SK-N-SH (cell line): Measurements from ENCODE around the gene CCDC50. TPM values are rescaled to one million over a fixed set of nuclear protein-coding genes. Genes with fewer than 3 reads are reported as not detected.
A peak's percentile ranks its signal among the peaks of the same experiment; 100 is the strongest.

Experiments used
- CTCF ChIA-PET: fragments of 300-600, 350-600 bp; formaldehyde crosslinking; extraction: SDS; loops from one replicate; lab custom pipeline; 2021; lab: Yijun Ruan, JAX
- POLR2A ChIA-PET: fragments of 350-600 bp; sonication (Branson Sonifier 250); formaldehyde crosslinking; extraction: SDS; loops from one replicate; lab custom pipeline; 2020; ENCODE audit warnings: antibody characterized with exemption, inconsistent platforms; lab: Yijun Ruan, JAX
- DNase-seq: peaks from one replicate; pipeline ENCODE4 v3.0.0; 2012
- H2AFZ ChIP-seq: fragments of 200-600 bp; sonication (generic); 2 replicates; pipeline ENCODE4 v1.8.1; 2016; ENCODE audit warnings: antibody characterized with exemption, mild to moderate bottlenecking, low read depth
- H3F3A ChIP-seq: fragments of 200-600 bp; sonication (generic); replicated peaks from 2 replicates; pipeline ENCODE3; 2016; ENCODE audit warnings: antibody characterized with exemption, mild to moderate bottlenecking; ENCODE audit not compliant: insufficient read depth
- H3K27ac ChIP-seq, 2 experiments: fragments of 200-500 bp in 1 of 2; fragments of 200-600 bp in 1 of 2; sonication (Bioruptor generic) in 1 of 2; sonication (generic), shearing (Covaris generic) in 1 of 2; 2 replicates each; pipeline versions ENCODE4 v1.5.1 to v1.6.1; 2014 to 2016; ENCODE audit warnings: low read depth in 2 of 2, inconsistent platforms in 1 of 2, low read length in 1 of 2, mild to moderate bottlenecking in 1 of 2, mixed read lengths in 1 of 2
- H3K27me3 ChIP-seq: fragments of 200-600 bp; sonication (generic), shearing (Covaris generic); 2 replicates; pipeline ENCODE4 v1.6.1; 2016; ENCODE audit warnings: mixed run types; ENCODE audit not compliant: insufficient read depth
- H3K36me3 ChIP-seq, 2 experiments: fragments of 200-500 bp in 1 of 2; fragments of 200-600 bp in 1 of 2; sonication (Bioruptor generic) in 1 of 2; sonication (generic) in 1 of 2; replicated peaks in 1 of 2; 2 replicates each; pipeline versions ENCODE3 to v1.5.1; 2014 to 2016; ENCODE audit warnings: low read length in 1 of 2, mild to moderate bottlenecking in 1 of 2; ENCODE audit not compliant: insufficient read depth in 2 of 2, control insufficient read depth in 1 of 2
- H3K4me1 ChIP-seq, 2 experiments: fragments of 200-500 bp in 1 of 2; fragments of 200-600 bp in 1 of 2; sonication (Bioruptor generic) in 1 of 2; sonication (generic), shearing (Covaris generic) in 1 of 2; 2 replicates each; pipeline versions ENCODE4 v1.5.1 to v1.6.1; 2014 to 2016; ENCODE audit warnings: low read depth in 1 of 2, low read length in 1 of 2, mixed run types in 1 of 2; ENCODE audit not compliant: insufficient read depth in 2 of 2, control insufficient read depth in 1 of 2
- H3K4me2 ChIP-seq: fragments of 200-600 bp; sonication (generic), shearing (Covaris generic); 2 replicates; pipeline ENCODE4 v1.6.1; 2017; ENCODE audit warnings: mixed run types
- H3K4me3 ChIP-seq, 2 experiments: fragments of 200-500 bp in 1 of 2; fragments of 200-600 bp in 1 of 2; sonication (Bioruptor generic) in 1 of 2; sonication (generic), shearing (Covaris generic) in 1 of 2; 2 replicates each; pipeline versions ENCODE4 v1.5.1 to v1.8.1; 2014 to 2016; ENCODE audit warnings: low read depth in 2 of 2, inconsistent platforms in 1 of 2, low read length in 1 of 2, mild to moderate bottlenecking in 1 of 2, mixed read lengths in 1 of 2, moderate library complexity in 1 of 2
- H3K79me2 ChIP-seq: fragments of 200-600 bp; sonication (generic); 2 replicates; pipeline ENCODE4 v1.8.1; 2017; ENCODE audit warnings: mild to moderate bottlenecking; ENCODE audit not compliant: insufficient read depth
- H3K9ac ChIP-seq: fragments of 200-600 bp; sonication (generic); 2 replicates; pipeline ENCODE4 v1.6.1; 2017; ENCODE audit warnings: mixed run types
- H3K9me2 ChIP-seq: fragments of 200-600 bp; sonication (generic); 2 replicates; pipeline ENCODE4 v1.6.1; 2017; ENCODE audit warnings: mixed run types
- H3K9me3 ChIP-seq: fragments of 200-600 bp; sonication (generic); 2 replicates; pipeline ENCODE4 v1.6.1; 2017; ENCODE audit warnings: mixed run types, mild to moderate bottlenecking, moderate library complexity
- H4K20me1 ChIP-seq: fragments of 200-600 bp; sonication (generic); 2 replicates; pipeline ENCODE4 v1.6.1; 2017; ENCODE audit warnings: mild to moderate bottlenecking, mixed run types; ENCODE audit not compliant: insufficient read depth
- EZH2phosphoT487 ChIP-seq: fragments of 200-600 bp; sonication (generic); IDR thresholded peaks from 2 replicates; pipeline ENCODE4 v1.6.1; 2017; ENCODE audit warnings: low read depth, mixed run types, mild to moderate bottlenecking, antibody characterized with exemption, moderate library complexity, borderline replicate concordance
- FOSL2 ChIP-seq: IDR thresholded peaks from 2 replicates; pipeline ENCODE4 v1.4.0; 2012; ENCODE audit warnings: low read depth, mild to moderate bottlenecking, moderate library complexity, borderline replicate concordance
- FOXJ3 ChIP-seq: sonication (generic); formaldehyde crosslinking; IDR thresholded peaks from 2 replicates; pipeline ENCODE4 v1.5.1; 2020; ENCODE audit warnings: mild to moderate bottlenecking, missing genetic modification reagents
- GABPA ChIP-seq: IDR thresholded peaks from 2 replicates; pipeline ENCODE4 v1.4.0; 2012; ENCODE audit warnings: low read depth, mild to moderate bottlenecking
- MEF2A ChIP-seq: IDR thresholded peaks from 2 replicates; pipeline ENCODE4 v1.4.0; 2012; ENCODE audit warnings: low read depth, borderline replicate concordance
- MXI1 ChIP-seq: IDR thresholded peaks from 2 replicates; pipeline ENCODE4 v1.6.1; 2012; ENCODE audit warnings: mild to moderate bottlenecking, low read depth, low read length, improper control_type of control experiment
- RCOR1 ChIP-seq: fragments of 150-350 bp; IDR thresholded peaks from 2 replicates; pipeline ENCODE4 v1.6.1; 2017; ENCODE audit warnings: antibody characterized with exemption, low read length
- REST ChIP-seq: IDR thresholded peaks from 2 replicates; pipeline ENCODE4 v1.6.1; 2012; ENCODE audit warnings: mild to moderate bottlenecking, low read depth, low read length, moderate library complexity
- RFX5 ChIP-seq: IDR thresholded peaks from 2 replicates; pipeline ENCODE4 v1.6.1; 2012; ENCODE audit warnings: mild to moderate bottlenecking, improper control_type of control experiment, low read length
- RXRA ChIP-seq: IDR thresholded peaks from 2 replicates; pipeline ENCODE4 v1.4.0; 2012; ENCODE audit warnings: low read depth, mild to moderate bottlenecking, borderline replicate concordance
- SMC3 ChIP-seq: IDR thresholded peaks from 2 replicates; pipeline ENCODE4 v1.6.1; 2012; ENCODE audit warnings: low read depth, low read length, improper control_type of control experiment
- TAF1 ChIP-seq: IDR thresholded peaks from 2 replicates; pipeline ENCODE4 v1.6.1; 2012; ENCODE audit warnings: low read depth, mild to moderate bottlenecking, low read length, moderate library complexity, borderline replicate concordance
- TCF12 ChIP-seq: IDR thresholded peaks from 2 replicates; pipeline ENCODE4 v1.4.0; 2012
- TEAD4 ChIP-seq: IDR thresholded peaks from 2 replicates; pipeline ENCODE4 v1.4.0; 2012; ENCODE audit warnings: mild to moderate bottlenecking, borderline replicate concordance; ENCODE audit not compliant: insufficient read depth
- USF2 ChIP-seq: fragments of 150-350 bp; IDR thresholded peaks from 2 replicates; pipeline ENCODE4 v1.6.1; 2017; ENCODE audit warnings: antibody characterized with exemption, low read length, low read depth, borderline replicate concordance
- WGBS: methylation state at CpG from one replicate; pipeline ENCODE4 v1.1.6; 2017; ENCODE audit warnings: low lambda C conversion rate; 5-methylcytosine and 5-hydroxymethylcytosine counted together
- polyA plus RNA-seq, 3 experiments: library from polyadenylated mRNA; depleted of rRNA; stranded (reverse); fragments of >200 nt; gene quantifications; 2 replicates each; pipeline ENCODE4 v1.2.3, GENCODE V29; 2012
- TF ChIP-seq, protein P1 (sequence below): IDR thresholded peaks from 2 replicates; pipeline ENCODE4 v1.4.0; 2012; ENCODE audit warnings: low read depth, borderline replicate concordance
- TF ChIP-seq, protein P2 (sequence below): IDR thresholded peaks from 2 replicates; pipeline ENCODE4; 2012
- TF ChIP-seq, protein P3 (sequence below): IDR thresholded peaks from 2 replicates; pipeline ENCODE4 v1.4.0; 2012; ENCODE audit warnings: low read depth, borderline replicate concordance

The CCDC50 gene
- polyA plus RNA-seq, 1 of the 3 experiments (the other 2 are of a cell fraction), result 21.9 TPM

GRCh38 chr3:191280111-191280510 is 49.1 kb upstream of the CCDC50 start:
- Histone ChIP-seq H3K27ac (no peak overlapping the region), H2AFZ (peak overlapping the region; percentile 30; the same call in 1 of the 2 replicates), H3K36me3 (no peaks in the 10 kb centered on the region), H3K4me2 (no peak overlapping the region), H3K4me1 (peaks cover 0 to 11% of the 10 kb centered on the region in 2 experiments; a peak in 2 of 4 replicates), H3K79me2 (no peaks in the 10 kb centered on the region), H4K20me1 (no peaks in the 10 kb centered on the region), H3K27me3 (no peaks in the 10 kb centered on the region), H3K9me2 (no peaks in the 10 kb centered on the region), H3K9ac (no peak overlapping the region), H3K9me3 (0 out of 2 replicates have a peak, but pooled peaks cover 5% of the 10 kb centered on the region), H3F3A (peaks cover 6% of the 10 kb centered on the region), H3K4me3 (no peak overlapping the region)
- POLR2A ChIA-PET, result no interaction called here
- no peak for DNase-seq
- WGBS, result 0% methylated on average over 1 of the region's 1 CpG
- TF ChIP-seq SMC3 (no peak), TAF1 (no peak), FOXJ3 (CRISPR knock-in tag) (no peak), TCF12 (no peak), TEAD4 (no peak), EZH2phosphoT487 (no peak), FOSL2 (no peak), MXI1 (no peak), REST (no peak), RXRA (no peak), GABPA (no peak), RCOR1 (no peak), RFX5 (no peak), USF2 (no peak), MEF2A (no peak)
- TF ChIP-seq, protein P1, sequence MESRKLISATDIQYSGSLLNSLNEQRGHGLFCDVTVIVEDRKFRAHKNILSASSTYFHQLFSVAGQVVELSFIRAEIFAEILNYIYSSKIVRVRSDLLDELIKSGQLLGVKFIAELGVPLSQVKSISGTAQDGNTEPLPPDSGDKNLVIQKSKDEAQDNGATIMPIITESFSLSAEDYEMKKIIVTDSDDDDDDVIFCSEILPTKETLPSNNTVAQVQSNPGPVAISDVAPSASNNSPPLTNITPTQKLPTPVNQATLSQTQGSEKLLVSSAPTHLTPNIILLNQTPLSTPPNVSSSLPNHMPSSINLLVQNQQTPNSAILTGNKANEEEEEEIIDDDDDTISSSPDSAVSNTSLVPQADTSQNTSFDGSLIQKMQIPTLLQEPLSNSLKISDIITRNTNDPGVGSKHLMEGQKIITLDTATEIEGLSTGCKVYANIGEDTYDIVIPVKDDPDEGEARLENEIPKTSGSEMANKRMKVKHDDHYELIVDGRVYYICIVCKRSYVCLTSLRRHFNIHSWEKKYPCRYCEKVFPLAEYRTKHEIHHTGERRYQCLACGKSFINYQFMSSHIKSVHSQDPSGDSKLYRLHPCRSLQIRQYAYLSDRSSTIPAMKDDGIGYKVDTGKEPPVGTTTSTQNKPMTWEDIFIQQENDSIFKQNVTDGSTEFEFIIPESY, result no peak
- TF ChIP-seq, protein P2, sequence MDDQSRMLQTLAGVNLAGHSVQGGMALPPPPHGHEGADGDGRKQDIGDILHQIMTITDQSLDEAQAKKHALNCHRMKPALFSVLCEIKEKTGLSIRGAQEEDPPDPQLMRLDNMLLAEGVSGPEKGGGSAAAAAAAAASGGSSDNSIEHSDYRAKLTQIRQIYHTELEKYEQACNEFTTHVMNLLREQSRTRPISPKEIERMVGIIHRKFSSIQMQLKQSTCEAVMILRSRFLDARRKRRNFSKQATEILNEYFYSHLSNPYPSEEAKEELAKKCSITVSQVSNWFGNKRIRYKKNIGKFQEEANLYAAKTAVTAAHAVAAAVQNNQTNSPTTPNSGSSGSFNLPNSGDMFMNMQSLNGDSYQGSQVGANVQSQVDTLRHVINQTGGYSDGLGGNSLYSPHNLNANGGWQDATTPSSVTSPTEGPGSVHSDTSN, result no peak
- TF ChIP-seq, protein P3, sequence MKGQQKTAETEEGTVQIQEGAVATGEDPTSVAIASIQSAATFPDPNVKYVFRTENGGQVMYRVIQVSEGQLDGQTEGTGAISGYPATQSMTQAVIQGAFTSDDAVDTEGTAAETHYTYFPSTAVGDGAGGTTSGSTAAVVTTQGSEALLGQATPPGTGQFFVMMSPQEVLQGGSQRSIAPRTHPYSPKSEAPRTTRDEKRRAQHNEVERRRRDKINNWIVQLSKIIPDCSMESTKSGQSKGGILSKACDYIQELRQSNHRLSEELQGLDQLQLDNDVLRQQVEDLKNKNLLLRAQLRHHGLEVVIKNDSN, result no peak
- CTCF ChIA-PET, result no interaction called here
